Body of pancreas (tissue), 4 donors: ENCODE results near the gene FLT1.

Experiments used
- CTCF ChIP-seq, 7 experiments: fragments of 450-650 bp in 4 of 7; fragments of 200-600 bp in 3 of 7; sonication (generic) in 3 of 7; IDR thresholded peaks; one replicate each; pipeline ENCODE4 v1.5.1; 2016 to 2019; ENCODE audit warnings: antibody characterized with exemption in 7 of 7
- POLR2A ChIP-seq, 3 donors: fragments of 450-650 bp; IDR thresholded peaks; one replicate each; pipeline ENCODE4 v1.6.1; 2016; ENCODE audit warnings: antibody characterized with exemption in 3 of 3, mild to moderate bottlenecking in 2 of 3

- no peak for TF ChIP-seq CTCF (IDR thresholded peaks at IDR 0.05)
- no peak for TF ChIP-seq POLR2A (IDR thresholded peaks at IDR 0.05)
Measured at GRCh38 chr13:28318496-28318895, 176.4 kb downstream of the FLT1 start.
